Measurements from ENCODE around the gene SAP25.
"Not testable (repeated sequence)": the region's sequence is repeated elsewhere in the genome, so short reads cannot be mapped to it uniquely, and the experiment has no call there.

The SAP25 gene

GRCh38 chr7:100575206-100575631, 1.5 kb upstream of the SAP25 start:
- DNase-seq = no peak

- no peak for DNase-seq
Measured at GRCh38 chr7:100574362-100575205, 884 bp upstream of the SAP25 start.

- DNase-seq = no peak
Measured at GRCh38 chr7:100572949-100573675, 588 bp downstream of the SAP25 start.

- no peak for DNase-seq
Measured at GRCh38 chr7:100572281-100572948, 1.3 kb downstream of the SAP25 start.

GRCh38 chr7:100571829-100572116, 1.9 kb downstream of the SAP25 start:
- no peak for DNase-seq

- no peak for DNase-seq
Measured at GRCh38 chr7:100570954-100571828, 2.5 kb downstream of the SAP25 start.

- peak; percentile 30 for DNase-seq
Measured at GRCh38 chr7:100568896-100569844, 4.5 kb downstream of the SAP25 start.

- DNase-seq = no peak
Measured at GRCh38 chr7:100568176-100568895, 5.4 kb downstream of the SAP25 start.

- DNase-seq = no peak
Measured at GRCh38 chr7:100567751-100568175, 5.9 kb downstream of the SAP25 start.

GRCh38 chr7:100567031-100567730, 6.5 kb downstream of the SAP25 start:
- no peak for DNase-seq

- DNase-seq = no peak
Measured at GRCh38 chr7:100566018-100566531, 7.6 kb downstream of the SAP25 start.

GRCh38 chr7:100565133-100565571, 8.5 kb downstream of the SAP25 start:
- DNase-seq = no peak

GRCh38 chr7:100564405-100564804, 9.3 kb downstream of the SAP25 start:
- DNase-seq = not testable (repeated sequence)

GRCh38 chr7:100563809-100564400, 9.8 kb downstream of the SAP25 start:
- DNase-seq = peak; percentile 69

GRCh38 chr7:100563100-100563564, 10.6 kb downstream of the SAP25 start:
- DNase-seq = no peak

GRCh38 chr7:100562195-100563099, 11.3 kb downstream of the SAP25 start:
- DNase-seq = no peak

- no peak for DNase-seq
Measured at GRCh38 chr7:100561491-100562194, 12.1 kb downstream of the SAP25 start.

- DNase-seq = no peak
Measured at GRCh38 chr7:100559127-100559526, 14.6 kb downstream of the SAP25 start.
